GM12878 (cell line): Measurements from ENCODE around the gene RNF44. TPM values are rescaled to one million over a fixed set of nuclear protein-coding genes. Genes with fewer than 3 reads are reported as not detected.

Experiments used
- ATAC-seq: fragments of 200-7000 bp; cut with Tn5 transposase; 3 replicates; pipeline ENCODE4 v1.9.1; 2020; ENCODE audit warnings: mild to moderate bottlenecking, moderate library complexity
- BruUV-seq: library from RNA; stranded (reverse); fragments of 400-500 nt; replicated peaks from 2 replicates; lab custom pipeline; 2021; lab: Mats Ljungman, UMichigan
- CTCF ChIA-PET: fragments of 300-600 bp; sonication (Branson Sonifier 250); formaldehyde crosslinking; extraction: SDS; loops from one replicate; lab custom pipeline; 2021; ENCODE audit warnings: inconsistent platforms; lab: Yijun Ruan, JAX
- POLR2A ChIA-PET: fragments of 350-600 bp; formaldehyde crosslinking; extraction: SDS; loops from one replicate; lab custom pipeline; 2021; ENCODE audit warnings: inconsistent platforms; lab: Charles Lee
- RAD21 ChIA-PET: fragments of 300-600 bp; sonication (Branson Sonifier 250); formaldehyde crosslinking; loops from one replicate; lab custom pipeline; 2023; ENCODE audit warnings: antibody characterized with exemption; ENCODE audit not compliant: unreplicated experiment; lab: Charles Lee
- SMC1A ChIA-PET: fragments of 300-600 bp; sonication (Branson Sonifier 250); formaldehyde crosslinking; loops from one replicate; lab custom pipeline; 2023; ENCODE audit not compliant: unreplicated experiment, uncharacterized antibody; lab: Charles Lee
- DNase-seq: peaks from one replicate; pipeline ENCODE4 v3.0.0-alpha.2; 2011; ENCODE audit warnings: low read depth, low spot score
- FAIRE-seq: peaks from 3 replicates; lab custom pipeline; 2011; peaks lifted over from hg19 to GRCh38; lab: Jason Lieb, UNC
- H2AFZ ChIP-seq: 2 replicates; pipeline ENCODE4 v1.6.0; 2011; ENCODE audit warnings: low read depth, low read length, control low read depth; ENCODE audit not compliant: control insufficient read depth
- H3K27ac ChIP-seq: 2 replicates; pipeline ENCODE4 v1.5.1; 2011; ENCODE audit warnings: control low read depth; ENCODE audit not compliant: control insufficient read depth, insufficient read depth
- H3K27me3 ChIP-seq, 2 experiments: replicated peaks in 1 of 2; 2 replicates each; pipeline versions ENCODE4 v1.6.0 to v1.6.1; 2011; ENCODE audit warnings: low read length in 1 of 2; ENCODE audit not compliant: control insufficient read depth in 2 of 2, insufficient read depth in 2 of 2
- H3K36me3 ChIP-seq, 2 experiments: 2 replicates each; pipeline ENCODE4 v1.5.1; 2011; ENCODE audit warnings: low read length in 1 of 2; ENCODE audit not compliant: control insufficient read depth in 2 of 2, insufficient read depth in 2 of 2
- H3K4me1 ChIP-seq: 2 replicates; pipeline ENCODE4 v1.6.1; 2011; ENCODE audit warnings: mild to moderate bottlenecking, low read length, moderate library complexity, mixed read lengths; ENCODE audit not compliant: control insufficient read depth, insufficient read depth
- H3K4me2 ChIP-seq: 2 replicates; pipeline ENCODE4 v1.6.0; 2011; ENCODE audit warnings: control low read depth; ENCODE audit not compliant: control insufficient read depth, insufficient read depth
- H3K4me3 ChIP-seq: fragments of 200-600 bp; sonication (generic); 2 replicates; pipeline ENCODE4 v1.5.1; 2016
- H3K79me2 ChIP-seq: 2 replicates; pipeline ENCODE4 v1.6.0; 2011; ENCODE audit warnings: low read length; ENCODE audit not compliant: control insufficient read depth, insufficient read depth
- H3K9ac ChIP-seq: 2 replicates; pipeline ENCODE4 v1.8.0; 2011; ENCODE audit warnings: low read length, control low read depth, mixed read lengths; ENCODE audit not compliant: control insufficient read depth, insufficient read depth
- H3K9me3 ChIP-seq: replicated peaks from 3 replicates; pipeline ENCODE4 v1.5.1; 2011; ENCODE audit warnings: mild to moderate bottlenecking, low read length; ENCODE audit not compliant: control insufficient read depth, insufficient read depth
- H4K20me1 ChIP-seq: 2 replicates; pipeline ENCODE4 v1.6.0; 2011; ENCODE audit not compliant: control insufficient read depth, insufficient read depth
- BHLHE40 ChIP-seq, 2 experiments: fragments of 450-650 bp in 1 of 2; IDR thresholded peaks; 2 replicates each; pipeline ENCODE4 v1.6.1; 2011 to 2017; ENCODE audit warnings: low read depth in 2 of 2, borderline replicate concordance in 1 of 2, improper control_type of control experiment in 1 of 2, low read length in 1 of 2, mild to moderate bottlenecking in 1 of 2
- BMI1 ChIP-seq: fragments of 450-650 bp; IDR thresholded peaks from 2 replicates; pipeline ENCODE4 v1.6.1; 2016; ENCODE audit warnings: mild to moderate bottlenecking, moderate library complexity, borderline replicate concordance
- E2F4 ChIP-seq: IDR thresholded peaks from 2 replicates; pipeline ENCODE4 v1.6.1; 2012; ENCODE audit warnings: low read depth, low read length, improper control_type of control experiment
- HDAC6 ChIP-seq: fragments of 200-600 bp; sonication (generic); IDR thresholded peaks from one replicate; pipeline ENCODE4 v1.8.0; 2017; ENCODE audit warnings: antibody characterized with exemption; ENCODE audit not compliant: unreplicated experiment
- IKZF1 ChIP-seq: fragments of 450-650 bp; conservative IDR thresholded peaks from 2 replicates; pipeline ENCODE4 v1.6.1; 2017; ENCODE audit warnings: antibody characterized with exemption, mild to moderate bottlenecking
- PAX8 ChIP-seq: fragments of 450-650 bp; IDR thresholded peaks from 2 replicates; pipeline ENCODE4 v1.6.1; 2017; ENCODE audit warnings: mild to moderate bottlenecking, moderate library complexity
- RELA ChIP-seq: fragments of 450-650 bp; IDR thresholded peaks from 2 replicates; pipeline ENCODE4 v1.8.0; 2014; ENCODE audit warnings: borderline replicate concordance; ENCODE audit not compliant: partially characterized antibody
- SMAD5 ChIP-seq: IDR thresholded peaks from 2 replicates; pipeline ENCODE4 v1.6.1; 2016; ENCODE audit warnings: antibody characterized with exemption, low read depth
- SUPT20H ChIP-seq: IDR thresholded peaks from 2 replicates; pipeline ENCODE4 v1.6.1; 2011; ENCODE audit warnings: low read depth, mild to moderate bottlenecking, low read length, moderate library complexity, borderline replicate concordance; ENCODE audit not compliant: control insufficient read depth
- ZZZ3 ChIP-seq: IDR thresholded peaks from 2 replicates; pipeline ENCODE4 v1.6.1; 2011; ENCODE audit warnings: low read depth; ENCODE audit not compliant: control insufficient read depth, insufficient read length
- WGBS: methylation state at CpG from one replicate; pipeline ENCODE4 v1.1.6; 2016; ENCODE audit warnings: low lambda C conversion rate; ENCODE audit not compliant: insufficient replicate concordance, insufficient coverage; ENCODE audit errors: missing lambda C conversion rate; 5-methylcytosine and 5-hydroxymethylcytosine counted together
- in situ Hi-C: fragments of 300-500 bp; cut with MboI; formaldehyde crosslinking; loops from 9 replicates; pipeline ENCODE4 v1.14.3; 2018; ENCODE audit warnings: mixed read lengths
- intact Hi-C: fragments of 100-400 bp; cut with micrococcal nuclease; formaldehyde crosslinking; loops from one replicate; pipeline ENCODE4 v1.14.2; 2022; ENCODE audit not compliant: unreplicated experiment
- polyA plus RNA-seq, 11 experiments: library from polyadenylated mRNA; depleted of rRNA in 4 of 11; unstranded in 6 of 11; stranded (reverse) in 5 of 11; fragments of >200 nt; fragmentation: Nextera tagmentation in 4 of 11; fragmentation: Illumina TruSeq in 1 of 11; extraction: Ambion mirVana in 4 of 11; extraction: Trizol in 1 of 11; gene quantifications; 1 replicate in 1 of 11; 2 replicates in 10 of 11; pipeline versions ENCODE4 v1.2.1 to v1.2.3, GENCODE V29; 2011 to 2016; ENCODE audit warnings: inconsistent platforms in 2 of 11, missing spikeins in 2 of 11, low read depth in 1 of 11
- total RNA-seq, 4 experiments: library from RNA; depleted of rRNA in 3 of 4; stranded (reverse); fragments of >200 nt in 3 of 4; fragmentation: Illumina TruSeq in 1 of 4; extraction: Trizol in 1 of 4; gene quantifications; 2 replicates each; pipeline versions ENCODE4 v1.2.1 to v1.2.3, GENCODE V29; 2013 to 2021
- TF ChIP-seq, protein P1 (sequence below): fragments of 150-350 bp; IDR thresholded peaks from 2 replicates; pipeline ENCODE4 v1.6.1; 2016; ENCODE audit warnings: low read depth, low read length

Gene RNF44
- total and polyA plus RNA-seq, 10 of the 15 experiments (the other 5 are each of a cell fraction or from before 2014, with no cell fraction given), result 1.7 to 51.9 (median 7.9) TPM

GRCh38 chr5:176514244-176514950 is 22.8 kb downstream of the RNF44 start (continued):
- no peak for TF ChIP-seq PAX8

DNA sequence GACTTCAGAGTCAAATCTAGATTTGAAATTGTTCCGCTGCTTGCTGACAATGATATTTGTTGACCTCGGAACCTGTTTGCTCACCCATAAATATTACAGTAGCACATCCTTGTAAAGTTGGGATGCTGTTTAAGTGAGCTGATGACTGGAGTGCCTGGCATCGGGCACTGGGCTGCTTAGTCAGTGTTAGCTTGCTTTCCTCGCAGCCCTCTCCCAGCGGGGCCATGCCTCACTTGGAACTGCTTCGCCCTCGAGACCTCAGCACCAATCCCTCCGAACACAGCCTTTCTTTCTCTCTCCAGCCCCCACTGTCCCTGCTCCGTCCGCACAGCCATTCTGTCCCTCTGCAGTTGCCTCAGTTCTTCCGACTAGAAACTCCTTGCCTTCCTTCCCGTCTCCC is 23.4 kb downstream of the RNF44 start:
- DNase-seq, result no peak
- no peak overlapping the region for H3K4me2 ChIP-seq
- SMC1A ChIA-PET, result no interaction called here
- no peaks in the 10 kb centered on the region for H3K9me3 ChIP-seq
- RAD21 ChIA-PET, result no interaction called here
- POLR2A ChIA-PET, result no interaction called here
- WGBS, result 87% methylated on average over 12 of the region's 12 CpGs
- no TSS peak for BruUV-seq
- H3K79me2 ChIP-seq, result no peaks in the 10 kb centered on the region
- ATAC-seq, result no peak
- no peak overlapping the region for H3K27ac ChIP-seq
- H3K9ac ChIP-seq, result no peak overlapping the region
- no peak overlapping the region for H3K4me3 ChIP-seq
- no peaks in the 10 kb centered on the region for H3K4me1 ChIP-seq
- in situ Hi-C loops (no loop called here), intact Hi-C loops (no loop called here)
- FAIRE-seq, result no peak
- H3K27me3 ChIP-seq, result no peaks in the 10 kb centered on the region
- no peaks in the 10 kb centered on the region for H4K20me1 ChIP-seq
- CTCF ChIA-PET, result interaction anchor here (0.6 to 0.7 kb wide), 3 partner anchors 66 to 1819 kb away, joined by 3 to 4 read pairs (median 3); no protein-coding TSS in a partner anchor
- TF ChIP-seq RELA (no peak), SUPT20H (no peak), HDAC6 (no peak), ZZZ3 (no peak)
- H3K36me3 ChIP-seq, result peaks cover 0 to under 1% of the 10 kb centered on the region in 2 experiments; a peak in 2 of 4 replicates
- H2AFZ ChIP-seq, result no peak overlapping the region

DNA sequence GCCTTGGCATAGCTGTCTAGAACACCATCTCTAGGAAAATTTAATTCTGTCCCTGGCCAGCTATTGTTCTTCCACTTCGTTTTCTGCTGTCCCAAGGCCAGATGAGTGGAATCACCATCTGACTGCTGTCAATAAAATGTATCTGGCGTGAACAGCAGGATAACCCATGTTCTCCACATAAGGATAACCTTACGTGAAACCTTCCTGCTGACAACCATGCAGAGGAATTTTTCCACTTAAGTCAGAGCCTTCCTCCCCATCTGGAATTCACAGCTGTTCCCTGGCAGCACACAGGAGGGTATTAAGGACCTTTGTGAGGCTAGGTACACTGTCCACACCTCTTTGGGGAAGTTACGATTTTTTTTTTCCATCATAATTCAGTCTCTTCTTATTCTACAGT is 28.6 kb downstream of the RNF44 start:
- BruUV-seq, result no TSS peak
- POLR2A ChIA-PET, result no interaction called here
- no peaks in the 10 kb centered on the region for H3K9me3 ChIP-seq
- intact Hi-C loops (no loop called here), in situ Hi-C loops (no loop called here)
- H3K27me3 ChIP-seq, result no peaks in the 10 kb centered on the region
- H3K9ac ChIP-seq, result no peak overlapping the region
- SMC1A ChIA-PET, result no interaction called here
- no peak overlapping the region for H3K4me3 ChIP-seq
- no peaks in the 10 kb centered on the region for H3K4me1 ChIP-seq
- no peak overlapping the region for H3K4me2 ChIP-seq
- H2AFZ ChIP-seq, result no peak overlapping the region
- H4K20me1 ChIP-seq, result no peaks in the 10 kb centered on the region
- peaks cover 7 to 19% of the 10 kb centered on the region in 2 experiments for H3K36me3 ChIP-seq
- no peak overlapping the region for H3K27ac ChIP-seq
- CTCF ChIA-PET, result no interaction called here
- RAD21 ChIA-PET, result no interaction called here
- no peaks in the 10 kb centered on the region for H3K79me2 ChIP-seq
- WGBS, result 96% methylated on average over 4 of the region's 4 CpGs
- DNase-seq, result no peak
- ATAC-seq, result no peak
- FAIRE-seq, result no peak
- TF ChIP-seq BHLHE40 (IDR thresholded peaks at IDR 0.05; ENCODE audit: borderline replicate concordance in 1 of 2, low read depth in 2 of 2, low read length in 1 of 2) (no peak), IKZF1 (no peak), E2F4 (no peak), SMAD5 (no peak), BMI1 (no peak)
- TF ChIP-seq, protein P1, sequence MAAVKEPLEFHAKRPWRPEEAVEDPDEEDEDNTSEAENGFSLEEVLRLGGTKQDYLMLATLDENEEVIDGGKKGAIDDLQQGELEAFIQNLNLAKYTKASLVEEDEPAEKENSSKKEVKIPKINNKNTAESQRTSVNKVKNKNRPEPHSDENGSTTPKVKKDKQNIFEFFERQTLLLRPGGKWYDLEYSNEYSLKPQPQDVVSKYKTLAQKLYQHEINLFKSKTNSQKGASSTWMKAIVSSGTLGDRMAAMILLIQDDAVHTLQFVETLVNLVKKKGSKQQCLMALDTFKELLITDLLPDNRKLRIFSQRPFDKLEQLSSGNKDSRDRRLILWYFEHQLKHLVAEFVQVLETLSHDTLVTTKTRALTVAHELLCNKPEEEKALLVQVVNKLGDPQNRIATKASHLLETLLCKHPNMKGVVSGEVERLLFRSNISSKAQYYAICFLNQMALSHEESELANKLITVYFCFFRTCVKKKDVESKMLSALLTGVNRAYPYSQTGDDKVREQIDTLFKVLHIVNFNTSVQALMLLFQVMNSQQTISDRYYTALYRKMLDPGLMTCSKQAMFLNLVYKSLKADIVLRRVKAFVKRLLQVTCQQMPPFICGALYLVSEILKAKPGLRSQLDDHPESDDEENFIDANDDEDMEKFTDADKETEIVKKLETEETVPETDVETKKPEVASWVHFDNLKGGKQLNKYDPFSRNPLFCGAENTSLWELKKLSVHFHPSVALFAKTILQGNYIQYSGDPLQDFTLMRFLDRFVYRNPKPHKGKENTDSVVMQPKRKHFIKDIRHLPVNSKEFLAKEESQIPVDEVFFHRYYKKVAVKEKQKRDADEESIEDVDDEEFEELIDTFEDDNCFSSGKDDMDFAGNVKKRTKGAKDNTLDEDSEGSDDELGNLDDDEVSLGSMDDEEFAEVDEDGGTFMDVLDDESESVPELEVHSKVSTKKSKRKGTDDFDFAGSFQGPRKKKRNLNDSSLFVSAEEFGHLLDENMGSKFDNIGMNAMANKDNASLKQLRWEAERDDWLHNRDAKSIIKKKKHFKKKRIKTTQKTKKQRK, result no peak
